Adipose tissue (tissue), 3 donors: ENCODE measurements around the gene TRIM26. TPM values are rescaled to one million over a fixed set of nuclear protein-coding genes. Genes with fewer than 3 reads are reported as not detected.

ENCODE experiments used
- H3K27ac ChIP-seq: one replicate; pipeline ENCODE4 v1.5.1; 2013; ENCODE audit warnings: low read depth, low read length
- WGBS, 3 donors: extraction: QIAGEN DNeasy Blood & Tissue Kit; methylation state at CpG; one replicate each; pipeline ENCODE4 v1.1.7; 2013; 5-methylcytosine and 5-hydroxymethylcytosine counted together
- polyA plus RNA-seq, 3 donors: library from polyadenylated mRNA; stranded (reverse); fragments of 200-250 nt; gene quantifications; one replicate each; pipeline ENCODE4 v1.2.3, GENCODE V29; 2013
- donor health status: healthy with polysubstance abuse.
- donor health status: Bipolar disorder and iron deficiency.
- donor health status: healthy.

Gene TRIM26
- polyA plus RNA-seq, 3 donors: 12.9 to 30.8 (median 22.6) TPM

GRCh38 chr6:30160785-30161531 lies 52.2 kb downstream of the TRIM26 start, which contains the start of gene TRIM10:
TRIM10 (minus strand) TSS chr6:30161211; CDS start chr6:30160858, 353 bp downstream.
- 75 to 80% (median 78%) methylated on average over 4 of the region's 4 CpGs for WGBS, 3 donors
- no peak within 1 kb of the TSS for H3K27ac ChIP-seq

- H3K27ac ChIP-seq: no peak overlapping the region
- WGBS, 3 donors: 88 to 92% (median 89%) methylated on average over 17 of the region's 17 CpGs
These were observed 53.0 kb downstream of the TRIM26 start for GRCh38 chr6:30160008-30160784.

- no peak overlapping the region for H3K27ac ChIP-seq
- WGBS, 3 donors: 52 to 76% (median 61%) methylated on average over 3 of the region's 3 CpGs
These were observed 54.6 kb downstream of the TRIM26 start for GRCh38 chr6:30158475-30159040.

- no peak overlapping the region for H3K27ac ChIP-seq
- 69 to 89% (median 81%) methylated on average over 2 of the region's 2 CpGs for WGBS, 3 donors
These were observed 55.2 kb downstream of the TRIM26 start for GRCh38 chr6:30157999-30158398.

- no peak overlapping the region for H3K27ac ChIP-seq
These were observed 55.6 kb downstream of the TRIM26 start for GRCh38 chr6:30157581-30157980.

- no peak overlapping the region for H3K27ac ChIP-seq
- WGBS, 3 donors: 78 to 90% (median 89%) methylated on average over 9 of the region's 9 CpGs
These were observed 56.4 kb downstream of the TRIM26 start for GRCh38 chr6:30156774-30157173.

GRCh38 chr6:30156262-30156599 lies 57.0 kb downstream of the TRIM26 start:
- WGBS, 3 donors: 10 to 22% (median 16%) methylated on average over 4 of the region's 4 CpGs
- no peak overlapping the region for H3K27ac ChIP-seq

- H3K27ac ChIP-seq: no peak overlapping the region
- 84 to 93% (median 92%) methylated on average over 2 of the region's 2 CpGs for WGBS, 3 donors
These were observed 57.5 kb downstream of the TRIM26 start for GRCh38 chr6:30155520-30156261.

- 37 to 66% (median 62%) methylated on average over 12 of the region's 12 CpGs for WGBS, 3 donors
These were observed 58.3 kb downstream of the TRIM26 start for GRCh38 chr6:30154709-30155519.

GRCh38 chr6:30154061-30154460 lies 59.1 kb downstream of the TRIM26 start:
- 68 to 93% (median 89%) methylated on average over 16 to 17 of the region's 17 CpGs for WGBS, 3 donors
- no peak overlapping the region for H3K27ac ChIP-seq

More at GRCh38 chr6:30154709-30155519, 58.3 kb downstream of the TRIM26 start:
- no peak overlapping the region for H3K27ac ChIP-seq

GRCh38 chr6:30152910-30153610 lies 60.1 kb downstream of the TRIM26 start:
- 56 to 85% (median 61%) methylated on average over 3 of the region's 3 CpGs for WGBS, 3 donors
- no peak overlapping the region for H3K27ac ChIP-seq

GRCh38 chr6:30152016-30152673 lies 61.1 kb downstream of the TRIM26 start:
- 52 to 71% (median 58%) methylated on average over 4 of the region's 4 CpGs for WGBS, 3 donors
- no peak overlapping the region for H3K27ac ChIP-seq

GRCh38 chr6:30151580-30151979 lies 61.6 kb downstream of the TRIM26 start:
- 34 to 63% (median 55%) methylated on average over 3 of the region's 3 CpGs for WGBS, 3 donors
- no peak overlapping the region for H3K27ac ChIP-seq

- no peak overlapping the region for H3K27ac ChIP-seq
- WGBS, 3 donors: 81 to 87% (median 82%) methylated on average over 10 of the region's 10 CpGs
These were observed 62.4 kb downstream of the TRIM26 start for GRCh38 chr6:30150671-30151395.

GRCh38 chr6:30149858-30150550 lies 63.2 kb downstream of the TRIM26 start:
- 64 to 67% (median 66%) methylated on average over 7 of the region's 7 CpGs for WGBS, 3 donors
- no peak overlapping the region for H3K27ac ChIP-seq

- no peak overlapping the region for H3K27ac ChIP-seq
- 55 to 70% (median 64%) methylated on average over 3 of the region's 3 CpGs for WGBS, 3 donors
These were observed 64.0 kb downstream of the TRIM26 start for GRCh38 chr6:30149234-30149633.
